ENCODE results near the gene PRKG1. TPM values are rescaled to one million over a fixed set of nuclear protein-coding genes. Genes with fewer than 3 reads are reported as not detected.

The PRKG1 gene
- total and polyA plus RNA-seq, 2 experiments from 2014 or later, result 10.7 to 21.8 TPM

DNA sequence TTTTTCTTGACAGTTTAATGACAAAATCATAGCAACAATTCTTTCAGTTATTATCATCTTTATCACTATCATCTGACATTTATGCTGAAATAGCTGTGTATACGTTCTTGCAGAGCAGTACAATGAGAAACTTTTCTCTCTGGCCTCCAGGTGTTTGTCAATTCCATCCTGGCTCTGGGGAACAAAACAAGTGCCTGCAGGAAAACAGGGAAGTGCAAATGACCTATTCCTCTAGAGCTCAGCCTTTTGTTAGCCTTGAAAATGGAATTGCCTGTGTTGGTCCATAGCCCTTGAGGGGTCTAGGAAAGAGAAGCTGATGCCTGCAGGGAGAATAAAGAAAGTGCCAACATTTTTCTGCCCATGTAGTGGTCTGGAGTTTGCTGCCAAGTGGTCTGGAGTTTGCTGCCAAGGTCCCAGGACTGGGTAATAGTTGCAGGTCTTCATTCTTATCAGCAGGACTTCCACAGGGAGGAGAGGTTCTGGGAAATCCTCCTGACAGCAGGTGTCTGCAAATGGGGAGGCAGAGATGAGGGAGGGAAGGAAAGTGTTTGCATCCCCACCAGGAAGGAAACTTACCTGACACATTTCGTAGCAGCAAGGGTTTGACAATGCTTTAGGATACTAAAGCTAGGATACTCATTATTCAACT, 635.2 kb downstream of the PRKG1 start:
- TF ChIP-seq EZH2 (IDR thresholded peaks at IDR 0.05; ENCODE audit: insufficient read depth, poor library complexity, severe bottlenecking) (no peak), EZH2phosphoT487 (IDR thresholded peaks at IDR 0.05; ENCODE audit: insufficient read depth, low read depth) (no peak)
- Histone ChIP-seq H3K9me3 (ENCODE audit: low read depth) (no peaks in the 10 kb centered on the region), H3K36me3 (ENCODE audit: low read depth) (no peaks in the 10 kb centered on the region), H3K9ac (no peak overlapping the region), H3K27me3 (replicated peaks; ENCODE audit: insufficient read depth) (no peaks in the 10 kb centered on the region), H3K27ac (no peak overlapping the region), H4K20me1 (ENCODE audit: insufficient read depth) (no peaks in the 10 kb centered on the region), H3K9me2 (ENCODE audit: insufficient read depth) (no peaks in the 10 kb centered on the region), H2AFZ (no peak overlapping the region), H3K4me2 (ENCODE audit: unreplicated experiment) (no peak overlapping the region), H3F3A (ENCODE audit: insufficient read depth) (no peaks in the 10 kb centered on the region), H3K79me2 (ENCODE audit: insufficient read depth) (no peaks in the 10 kb centered on the region), H3K4me1 (ENCODE audit: insufficient read depth) (peaks cover 12% of the 10 kb centered on the region; the same call in 1 of the 2 replicates), H3K4me3 (no peak overlapping the region)
- in situ Hi-C loops (cut with MboI), result no loop called here
- DNase-seq, result no peak
- WGBS, 2 experiments (ENCODE audit: low coverage in 1 of 2, low lambda C conversion rate in 2 of 2, missing lambda C conversion rate in 2 of 2), result 89 to 92% methylated on average over 2 of the region's 2 CpGs

DNA sequence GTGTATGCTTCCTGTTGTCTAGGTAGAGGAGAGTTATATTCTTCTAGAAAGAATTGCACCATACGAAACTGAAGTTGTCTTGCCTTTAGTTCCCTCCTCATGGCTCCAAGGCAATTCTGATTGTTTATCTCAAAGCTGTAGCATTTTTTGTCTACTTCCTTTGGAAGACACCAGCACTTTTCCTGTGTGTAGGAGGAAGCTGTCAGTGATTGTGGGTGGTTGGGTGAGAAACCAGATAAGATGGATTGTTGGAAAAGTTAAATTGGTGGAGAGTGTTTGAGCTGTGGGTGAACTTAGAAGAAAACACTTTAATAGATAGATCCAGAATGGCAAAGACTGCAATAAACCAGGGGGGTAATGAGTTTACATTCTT, 637.2 kb downstream of the PRKG1 start:
- H3F3A ChIP-seq (ENCODE audit: insufficient read depth), result no peaks in the 10 kb centered on the region
- H3K4me3 ChIP-seq, result no peak overlapping the region
- H3K79me2 ChIP-seq (ENCODE audit: insufficient read depth), result no peaks in the 10 kb centered on the region
- H4K20me1 ChIP-seq (ENCODE audit: insufficient read depth), result 0 out of 2 replicates have a peak, but pooled peaks cover 3% of the 10 kb centered on the region
- no peak overlapping the region for H3K27ac ChIP-seq
- in situ Hi-C loops (cut with MboI), result no loop called here
- no peak for DNase-seq
- H3K9me2 ChIP-seq (ENCODE audit: insufficient read depth), result no peaks in the 10 kb centered on the region
- TF ChIP-seq EZH2 (IDR thresholded peaks at IDR 0.05; ENCODE audit: insufficient read depth, poor library complexity, severe bottlenecking) (no peak), EZH2phosphoT487 (IDR thresholded peaks at IDR 0.05; ENCODE audit: insufficient read depth, low read depth) (no peak)
- H3K36me3 ChIP-seq (ENCODE audit: low read depth), result no peaks in the 10 kb centered on the region
- no peaks in the 10 kb centered on the region for H3K27me3 ChIP-seq (replicated peaks; ENCODE audit: insufficient read depth)
- 92 to 100% methylated on average over 1 of the region's 1 CpG for WGBS, 2 experiments (ENCODE audit: low coverage in 1 of 2, low lambda C conversion rate in 2 of 2, missing lambda C conversion rate in 2 of 2)
- H3K9ac ChIP-seq, result no peak overlapping the region
- H2AFZ ChIP-seq, result no peak overlapping the region
- H3K9me3 ChIP-seq (ENCODE audit: low read depth), result no peaks in the 10 kb centered on the region
- H3K4me1 ChIP-seq (ENCODE audit: insufficient read depth), result peaks cover 7% of the 10 kb centered on the region; the same call in 1 of the 2 replicates
- no peak overlapping the region for H3K4me2 ChIP-seq (ENCODE audit: unreplicated experiment)

- H3K9ac ChIP-seq, result no peak overlapping the region
- peak; percentile 10 for DNase-seq
- 92 to 97% methylated on average over 4 of the region's 4 CpGs for WGBS, 2 experiments (ENCODE audit: low coverage in 1 of 2, low lambda C conversion rate in 2 of 2, missing lambda C conversion rate in 2 of 2)
These were observed 642.7 kb downstream of the PRKG1 start for GRCh38 chr10:51716981-51717380.

GRCh38 chr10:51718804-51719291, 644.6 kb downstream of the PRKG1 start:
- Histone ChIP-seq H3K27me3 (replicated peaks; ENCODE audit: insufficient read depth) (no peaks in the 10 kb centered on the region), H3K4me1 (ENCODE audit: insufficient read depth) (peaks cover 14% of the 10 kb centered on the region), H3K27ac (peak overlapping the region; percentile 6; the same call in 1 of the 2 replicates), H3K4me3 (no peak overlapping the region), H4K20me1 (ENCODE audit: insufficient read depth) (0 out of 2 replicates have a peak, but pooled peaks cover 3% of the 10 kb centered on the region), H3K9me2 (ENCODE audit: insufficient read depth) (no peaks in the 10 kb centered on the region), H3K36me3 (ENCODE audit: low read depth) (no peaks in the 10 kb centered on the region), H3K79me2 (ENCODE audit: insufficient read depth) (no peaks in the 10 kb centered on the region), H2AFZ (no peak overlapping the region), H3F3A (ENCODE audit: insufficient read depth) (peaks cover 17% of the 10 kb centered on the region; the same call in 1 of the 2 replicates), H3K9ac (no peak overlapping the region), H3K9me3 (ENCODE audit: low read depth) (no peaks in the 10 kb centered on the region), H3K4me2 (ENCODE audit: unreplicated experiment) (peak overlapping the region; percentile 5)
- TF ChIP-seq EZH2 (IDR thresholded peaks at IDR 0.05; ENCODE audit: insufficient read depth, poor library complexity, severe bottlenecking), result no peak
- TF ChIP-seq EZH2phosphoT487 (IDR thresholded peaks at IDR 0.05; ENCODE audit: insufficient read depth, low read depth), result no peak
- in situ Hi-C loops (cut with MboI), result no loop called here
- DNase-seq, result peak; percentile 70

More at GRCh38 chr10:51716981-51717380, 642.7 kb downstream of the PRKG1 start:
- peaks cover 17% of the 10 kb centered on the region; the same call in 1 of the 2 replicates for H3F3A ChIP-seq (ENCODE audit: insufficient read depth)
- H3K27ac ChIP-seq, result no peak overlapping the region
- in situ Hi-C loops (cut with MboI), result no loop called here
- no peaks in the 10 kb centered on the region for H3K9me2 ChIP-seq (ENCODE audit: insufficient read depth)
- no peaks in the 10 kb centered on the region for H3K36me3 ChIP-seq (ENCODE audit: low read depth)
- no peaks in the 10 kb centered on the region for H3K27me3 ChIP-seq (replicated peaks; ENCODE audit: insufficient read depth)
- H2AFZ ChIP-seq, result no peak overlapping the region
- H3K4me3 ChIP-seq, result no peak overlapping the region
- TF ChIP-seq EZH2phosphoT487 (IDR thresholded peaks at IDR 0.05; ENCODE audit: insufficient read depth, low read depth) (no peak), EZH2 (IDR thresholded peaks at IDR 0.05; ENCODE audit: insufficient read depth, poor library complexity, severe bottlenecking) (no peak)
- no peaks in the 10 kb centered on the region for H3K79me2 ChIP-seq (ENCODE audit: insufficient read depth)
- H3K4me2 ChIP-seq (ENCODE audit: unreplicated experiment), result no peak overlapping the region
- no peaks in the 10 kb centered on the region for H3K9me3 ChIP-seq (ENCODE audit: low read depth)
- H4K20me1 ChIP-seq (ENCODE audit: insufficient read depth), result 0 out of 2 replicates have a peak, but pooled peaks cover 3% of the 10 kb centered on the region
- H3K4me1 ChIP-seq (ENCODE audit: insufficient read depth), result peaks cover 14% of the 10 kb centered on the region

Data from GM23248 (cell line).